Colonic mucosa (tissue), 4 donors: ENCODE measurements around the gene EXOC4. TPM values are rescaled to one million over a fixed set of nuclear protein-coding genes. Genes with fewer than 3 reads are reported as not detected.

Source experiments
- DNase-seq: peaks from one replicate; pipeline ENCODE4 v3.0.0-alpha.2; 2020
- H3K27ac ChIP-seq: fragments of 200-600 bp; one replicate; pipeline ENCODE4 v1.8.0; 2021
- H3K27me3 ChIP-seq: fragments of 200-600 bp; one replicate; pipeline ENCODE4 v1.8.0; 2021
- H3K36me3 ChIP-seq: fragments of 200-600 bp; one replicate; pipeline ENCODE4 v1.8.0; 2021
- H3K4me1 ChIP-seq: fragments of 200-600 bp; one replicate; pipeline ENCODE4 v1.8.0; 2021; ENCODE audit warnings: mild to moderate bottlenecking
- H3K4me3 ChIP-seq: fragments of 200-600 bp; one replicate; pipeline ENCODE4 v1.8.0; 2021
- H3K9ac ChIP-seq, 2 donors: one replicate each; pipeline ENCODE4 v1.7.0; 2013; ENCODE audit warnings: control low read depth in 2 of 2, low read depth in 2 of 2, low read length in 2 of 2
- H3K9me3 ChIP-seq: fragments of 200-600 bp; one replicate; pipeline ENCODE4 v1.8.0; 2021
- intact Hi-C: fragments of 100-400 bp; cut with DNase I; formaldehyde crosslinking; loops from one replicate; pipeline ENCODE4 v1.14.1; 2022
- total RNA-seq, 2 donors: library from RNA; stranded (reverse); fragmentation: NEBNext Ultra II Directional in 1 of 2; extraction: Animal tissue kit (Norgen Biotek cat#: 25700) in 1 of 2; gene quantifications; one replicate each; pipeline ENCODE4 v1.2.1, GENCODE V29; 2021
- TF ChIP-seq, protein P1 (sequence below): fragments of 200-600 bp; IDR thresholded peaks from one replicate; pipeline ENCODE4 v1.8.0; 2022; ENCODE audit warnings: antibody characterized with exemption, mild to moderate bottlenecking
- donor health status: healthy.
- donor health status: DM: no; HTN: no; CAD: no.
- donor health status: DM: no; HTN: no; CAD: no.

EXOC4 gene
- total RNA-seq, 2 donors from 2014 or later: 61.1 to 73.3 TPM

DNA sequence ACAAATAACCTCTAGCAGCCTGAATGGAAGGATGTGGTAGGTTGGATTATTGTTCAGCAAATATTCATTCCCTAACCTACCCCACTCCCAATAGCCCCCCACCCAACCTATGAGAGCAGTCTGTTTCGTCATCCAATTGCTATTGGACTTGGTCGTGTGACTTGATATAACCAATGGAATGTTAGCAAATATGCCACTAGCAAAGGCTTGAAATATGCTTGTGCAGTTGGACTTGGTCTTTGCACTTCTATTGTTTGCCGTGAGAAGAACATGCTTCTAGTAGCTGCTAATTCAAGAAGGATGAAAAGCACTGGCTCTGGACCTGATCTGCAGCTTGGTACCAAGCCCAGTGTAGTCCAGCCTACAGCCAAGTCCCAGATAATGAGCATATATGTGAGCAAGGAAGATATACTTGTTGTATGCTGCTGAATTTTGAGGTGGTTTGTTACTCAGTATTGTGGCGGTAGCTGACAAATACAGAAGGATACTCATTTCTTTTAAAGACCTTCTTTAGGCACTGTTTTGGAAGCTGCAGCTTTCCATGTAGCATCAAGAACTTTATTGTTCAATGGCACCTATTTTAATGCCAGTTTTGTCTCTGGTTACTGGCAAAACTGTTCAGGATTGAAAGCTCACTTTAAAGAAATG is 180.4 kb downstream of the EXOC4 start:
- TF ChIP-seq, protein P1, sequence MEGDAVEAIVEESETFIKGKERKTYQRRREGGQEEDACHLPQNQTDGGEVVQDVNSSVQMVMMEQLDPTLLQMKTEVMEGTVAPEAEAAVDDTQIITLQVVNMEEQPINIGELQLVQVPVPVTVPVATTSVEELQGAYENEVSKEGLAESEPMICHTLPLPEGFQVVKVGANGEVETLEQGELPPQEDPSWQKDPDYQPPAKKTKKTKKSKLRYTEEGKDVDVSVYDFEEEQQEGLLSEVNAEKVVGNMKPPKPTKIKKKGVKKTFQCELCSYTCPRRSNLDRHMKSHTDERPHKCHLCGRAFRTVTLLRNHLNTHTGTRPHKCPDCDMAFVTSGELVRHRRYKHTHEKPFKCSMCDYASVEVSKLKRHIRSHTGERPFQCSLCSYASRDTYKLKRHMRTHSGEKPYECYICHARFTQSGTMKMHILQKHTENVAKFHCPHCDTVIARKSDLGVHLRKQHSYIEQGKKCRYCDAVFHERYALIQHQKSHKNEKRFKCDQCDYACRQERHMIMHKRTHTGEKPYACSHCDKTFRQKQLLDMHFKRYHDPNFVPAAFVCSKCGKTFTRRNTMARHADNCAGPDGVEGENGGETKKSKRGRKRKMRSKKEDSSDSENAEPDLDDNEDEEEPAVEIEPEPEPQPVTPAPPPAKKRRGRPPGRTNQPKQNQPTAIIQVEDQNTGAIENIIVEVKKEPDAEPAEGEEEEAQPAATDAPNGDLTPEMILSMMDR: no peak
- no peak for DNase-seq
- Histone ChIP-seq H3K27ac (no peak overlapping the region), H3K27me3 (no peaks in the 10 kb centered on the region), H3K4me3 (no peak overlapping the region), H3K9ac (no peak overlapping the region), H3K4me1 (no peaks in the 10 kb centered on the region), H3K36me3 (no peaks in the 10 kb centered on the region), H3K9me3 (no peaks in the 10 kb centered on the region)
- intact Hi-C loops: no loop called here

DNA sequence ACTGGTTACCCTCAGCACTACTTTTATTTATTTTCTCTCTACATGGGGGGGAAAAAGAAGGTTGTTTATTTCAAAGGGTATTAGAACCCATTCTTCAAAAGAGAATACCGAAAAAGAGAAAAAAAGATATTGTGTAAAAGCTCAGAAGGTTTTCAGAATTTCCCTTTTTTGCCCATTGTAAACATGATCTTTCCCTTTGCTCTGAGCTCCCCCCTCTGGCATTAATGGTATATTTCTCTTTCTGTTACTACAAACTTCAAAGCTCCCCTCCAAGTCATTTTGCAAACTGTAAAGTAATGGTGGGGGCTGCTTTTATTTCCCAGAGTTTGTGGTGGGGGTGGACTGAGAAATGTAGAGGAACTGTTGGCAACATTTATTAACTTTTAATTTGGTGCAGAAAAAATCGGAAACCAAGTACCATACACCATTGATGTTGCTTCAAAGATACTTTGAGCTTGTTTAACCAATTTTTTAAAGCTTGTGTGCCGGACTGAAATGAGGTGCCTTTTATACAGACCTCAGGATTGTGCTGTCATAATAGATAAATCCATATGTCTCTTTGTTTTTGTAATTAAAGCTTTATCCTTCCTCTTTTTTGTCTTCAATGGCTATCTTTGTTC is 181.5 kb downstream of the EXOC4 start:
- no peaks in the 10 kb centered on the region for H3K9me3 ChIP-seq
- TF ChIP-seq, protein P1: peak; percentile 10
- no peak for DNase-seq
- H3K4me1 ChIP-seq: no peaks in the 10 kb centered on the region
- H3K27me3 ChIP-seq: no peaks in the 10 kb centered on the region
- H3K27ac ChIP-seq: no peak overlapping the region
- no peak overlapping the region for H3K9ac ChIP-seq
- H3K4me3 ChIP-seq: no peak overlapping the region
- intact Hi-C loops: no loop called here
- H3K36me3 ChIP-seq: no peaks in the 10 kb centered on the region

DNA sequence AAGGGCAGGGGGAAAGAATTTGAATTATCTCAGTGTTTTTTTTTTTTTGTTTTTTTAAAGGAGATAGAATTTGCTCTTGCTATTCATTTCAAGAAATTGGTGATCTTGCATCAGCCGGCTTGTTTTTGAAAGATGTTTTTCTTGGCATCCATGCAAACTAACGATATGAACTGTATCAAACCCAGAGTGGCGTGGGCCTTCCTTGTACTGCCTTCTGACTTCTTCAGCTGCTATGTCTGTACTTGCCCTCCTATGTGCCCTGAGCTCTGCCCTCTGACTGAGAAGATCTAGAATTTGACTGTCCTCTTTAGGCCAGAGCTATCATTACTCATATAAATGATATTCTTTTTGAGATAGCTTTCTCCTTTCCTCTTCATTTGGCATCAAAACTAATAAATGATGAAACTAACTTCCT is 183.1 kb downstream of the EXOC4 start:
- H3K9ac ChIP-seq: no peak overlapping the region
- no peaks in the 10 kb centered on the region for H3K36me3 ChIP-seq
- H3K4me3 ChIP-seq: no peak overlapping the region
- H3K9me3 ChIP-seq: no peaks in the 10 kb centered on the region
- no peaks in the 10 kb centered on the region for H3K27me3 ChIP-seq
- TF ChIP-seq, protein P1: no peak
- DNase-seq: no peak
- no peak overlapping the region for H3K27ac ChIP-seq
- intact Hi-C loops: no loop called here
- no peaks in the 10 kb centered on the region for H3K4me1 ChIP-seq

DNA sequence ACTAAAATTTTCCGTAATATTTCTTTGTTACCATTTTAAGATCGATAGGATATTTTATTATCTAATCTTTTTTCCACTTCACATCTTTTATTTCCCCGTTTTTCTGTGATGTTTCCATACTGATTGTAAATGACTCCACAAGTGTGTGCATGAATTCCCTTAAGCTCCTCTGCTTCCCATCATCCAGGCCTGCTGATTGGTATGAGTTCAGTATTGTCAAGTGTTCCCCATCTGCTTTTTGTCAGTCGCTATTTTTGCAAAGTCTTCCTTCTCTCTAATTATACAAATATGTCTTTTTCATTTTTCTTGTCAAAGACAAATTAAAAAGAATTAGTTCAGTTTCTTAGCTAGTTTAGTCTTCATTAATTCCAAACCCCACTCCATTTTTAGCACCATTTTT is 184.7 kb downstream of the EXOC4 start:
- Histone ChIP-seq H3K4me3 (no peak overlapping the region), H3K9ac (no peak overlapping the region), H3K4me1 (no peaks in the 10 kb centered on the region), H3K27ac (no peak overlapping the region), H3K36me3 (no peaks in the 10 kb centered on the region), H3K27me3 (no peaks in the 10 kb centered on the region), H3K9me3 (no peaks in the 10 kb centered on the region)
- TF ChIP-seq, protein P1: no peak
- intact Hi-C loops: no loop called here
- no peak for DNase-seq

DNA sequence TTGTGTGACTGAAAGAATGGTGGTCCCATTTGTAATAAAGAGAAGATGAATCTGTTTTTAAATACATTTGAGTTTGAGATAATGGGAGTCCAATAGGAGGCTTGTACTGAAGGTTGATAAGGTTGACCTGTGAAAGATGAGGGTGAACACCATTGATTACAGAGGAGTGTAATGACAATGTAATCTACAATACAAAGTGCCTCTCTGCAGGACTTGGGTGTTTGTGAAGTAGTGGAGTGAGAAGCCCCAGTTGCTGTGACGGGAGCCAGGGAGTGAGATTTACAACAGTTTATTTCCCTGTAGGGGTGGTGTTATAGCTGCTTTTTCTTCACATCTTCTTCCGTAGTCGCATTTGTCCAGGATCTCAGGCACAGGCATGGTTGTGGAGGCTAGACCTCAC is 189.9 kb downstream of the EXOC4 start:
- Histone ChIP-seq H3K27ac (no peak overlapping the region), H3K9ac (no peak overlapping the region), H3K9me3 (no peaks in the 10 kb centered on the region), H3K36me3 (no peaks in the 10 kb centered on the region), H3K27me3 (no peaks in the 10 kb centered on the region), H3K4me3 (no peak overlapping the region), H3K4me1 (no peaks in the 10 kb centered on the region)
- no peak for DNase-seq
- intact Hi-C loops: no loop called here
- TF ChIP-seq, protein P1: no peak
